Activated CD4-positive, alpha-beta T cell treated with anti-CD3 and anti-CD28 coated beads, Interleukin-2, amount 50 U/mL, for 48 hours (primary cell): ENCODE results near the gene SCUBE1.
"Not testable (repeated sequence)": the region's sequence is repeated elsewhere in the genome, so short reads cannot be mapped to it uniquely, and the experiment has no call there.

ENCODE experiments used
- DNase-seq, 2 experiments: peaks; one replicate each; pipeline ENCODE4 v3.0.0-alpha.2; 2020

Gene SCUBE1

GRCh38 chr22:43299736-43300135 lies 43.4 kb downstream of the SCUBE1 start:
- DNase-seq = no peak

GRCh38 chr22:43298062-43298801 lies 44.9 kb downstream of the SCUBE1 start:
- DNase-seq = no peak

- DNase-seq = no peak
Observed at GRCh38 chr22:43297270-43298061, 45.7 kb downstream of the SCUBE1 start.

- DNase-seq = no peak
Observed at GRCh38 chr22:43296276-43296902, 46.8 kb downstream of the SCUBE1 start.

DNA sequence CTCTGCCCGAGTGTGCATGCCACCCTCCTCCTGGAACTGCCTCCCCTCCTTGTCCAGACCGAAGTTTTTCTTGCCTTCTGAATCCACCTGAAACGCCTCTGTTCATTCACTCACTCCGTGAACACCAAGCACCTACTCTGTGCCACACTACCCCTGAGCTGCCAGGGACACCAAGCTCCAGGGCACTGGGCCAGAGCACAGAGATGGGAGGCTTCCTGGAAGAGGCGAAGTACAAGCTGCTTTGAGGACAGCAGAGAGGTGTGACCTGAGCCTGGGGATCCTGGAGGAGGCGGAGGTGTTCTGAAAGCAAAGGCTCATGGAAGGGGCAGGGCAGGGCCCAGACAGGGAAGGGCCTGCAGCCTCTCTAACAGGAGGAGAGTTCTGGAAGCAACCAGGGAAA lies 47.5 kb downstream of the SCUBE1 start:
- DNase-seq = no peak

- no peak for DNase-seq
Observed at GRCh38 chr22:43295173-43295572, 48.0 kb downstream of the SCUBE1 start.

DNA sequence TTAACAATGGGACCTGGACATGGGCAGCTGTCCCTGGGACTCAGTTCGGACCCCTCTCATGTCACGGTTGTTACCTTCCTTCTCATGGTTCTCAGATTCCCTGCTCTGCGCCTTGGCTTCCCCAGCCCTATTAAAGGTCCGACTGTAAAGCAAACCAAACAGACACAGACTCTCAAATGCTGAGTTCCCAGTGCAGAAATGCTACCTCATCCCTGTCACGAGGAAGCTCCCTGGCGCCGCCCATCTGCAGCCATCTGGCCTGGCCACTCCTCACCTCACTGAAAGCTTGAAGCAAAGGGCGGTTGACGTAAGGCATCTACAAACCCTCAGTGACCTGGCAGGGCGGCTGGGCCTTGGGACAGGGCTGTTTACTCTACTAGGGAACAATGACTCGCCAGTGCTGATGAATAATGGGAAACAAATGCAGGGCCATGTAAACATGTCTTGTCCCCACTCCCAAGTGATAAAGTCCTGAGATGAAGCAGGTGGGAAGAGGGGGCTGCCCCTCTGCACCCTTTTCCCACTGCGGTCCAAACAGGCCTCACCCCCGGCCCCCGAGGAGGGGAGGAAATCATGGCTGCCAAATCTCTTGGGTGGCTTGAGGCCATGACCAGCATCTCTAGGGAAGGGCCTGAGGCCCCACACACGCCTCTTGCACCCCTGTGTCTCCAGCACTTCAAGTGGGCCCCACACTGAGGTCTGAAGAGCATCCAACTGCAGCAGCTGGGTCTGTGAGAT lies 49.3 kb downstream of the SCUBE1 start:
- DNase-seq = no peak

DNA sequence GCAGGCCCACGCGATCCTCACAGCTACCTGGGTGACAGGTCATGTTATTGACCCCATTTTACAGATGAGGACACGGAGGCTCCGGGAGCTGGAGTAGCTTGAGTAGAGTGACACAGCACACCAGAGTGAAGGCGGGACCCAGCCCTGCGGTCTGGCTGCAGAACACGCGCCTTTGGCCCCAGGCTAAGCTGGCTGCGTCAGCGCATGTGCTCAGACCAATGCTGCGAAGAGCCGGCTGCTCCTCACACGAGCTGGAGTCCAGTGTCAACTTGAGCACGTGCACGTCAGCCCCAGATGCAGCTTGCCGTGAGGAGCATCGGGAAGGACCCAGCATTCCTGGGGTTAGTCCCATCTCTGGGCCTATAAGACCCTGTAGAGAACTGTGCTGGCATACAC lies 49.9 kb downstream of the SCUBE1 start:
- no peak for DNase-seq

- DNase-seq = no peak
Observed at GRCh38 chr22:43292630-43293018, 50.5 kb downstream of the SCUBE1 start.

GRCh38 chr22:43291381-43291780 lies 51.8 kb downstream of the SCUBE1 start:
- no peak for DNase-seq

GRCh38 chr22:43289976-43290721 lies 53.0 kb downstream of the SCUBE1 start:
- no peak for DNase-seq

GRCh38 chr22:43289531-43289963 lies 53.6 kb downstream of the SCUBE1 start:
- no peak for DNase-seq

GRCh38 chr22:43288807-43289420 lies 54.3 kb downstream of the SCUBE1 start:
- DNase-seq = no peak

GRCh38 chr22:43288378-43288777 lies 54.8 kb downstream of the SCUBE1 start:
- DNase-seq = no peak

DNA sequence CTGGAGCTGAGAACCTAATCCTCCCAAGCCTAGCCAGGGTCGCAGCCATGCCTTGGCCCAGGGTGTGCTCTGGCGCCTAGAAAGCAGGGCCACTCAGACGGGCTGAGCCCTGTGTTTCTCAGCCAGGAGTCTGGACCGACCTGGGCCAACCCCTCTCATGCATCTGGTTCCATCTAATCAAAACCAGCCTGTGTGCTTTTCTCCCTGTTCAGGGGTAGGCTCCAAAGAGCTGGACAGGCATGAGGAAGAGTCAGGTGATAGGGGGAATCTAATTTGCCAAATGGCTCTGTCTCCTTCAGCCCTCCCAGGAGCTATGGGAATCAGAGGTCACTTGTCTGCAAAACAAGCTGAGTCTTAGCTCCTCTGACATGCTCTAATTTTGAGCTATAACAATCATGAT lies 55.7 kb downstream of the SCUBE1 start:
- no peak for DNase-seq

DNA sequence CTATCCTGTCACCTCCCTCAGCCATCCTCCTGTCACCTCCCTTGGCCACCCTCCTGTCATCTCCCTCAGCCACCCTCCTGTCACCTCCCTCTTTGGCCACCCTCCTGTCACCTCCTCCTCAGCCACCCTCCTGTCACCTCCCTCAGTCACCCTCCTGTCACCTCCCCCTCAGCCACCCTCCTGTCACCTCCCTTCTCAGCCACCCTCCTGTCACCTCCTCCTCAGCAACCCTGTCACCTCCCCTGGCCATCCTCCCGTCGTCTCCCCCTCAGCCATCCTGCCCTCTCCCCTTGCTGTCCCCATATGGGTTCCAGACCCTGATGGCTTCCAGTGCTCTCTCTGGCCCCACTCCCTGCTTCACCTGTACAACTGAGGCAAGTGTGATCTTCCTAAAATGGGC lies 61.8 kb downstream of the SCUBE1 start:
- DNase-seq = no peak

GRCh38 chr22:43280523-43280886 lies 62.7 kb downstream of the SCUBE1 start:
- DNase-seq = not testable (repeated sequence)

DNA sequence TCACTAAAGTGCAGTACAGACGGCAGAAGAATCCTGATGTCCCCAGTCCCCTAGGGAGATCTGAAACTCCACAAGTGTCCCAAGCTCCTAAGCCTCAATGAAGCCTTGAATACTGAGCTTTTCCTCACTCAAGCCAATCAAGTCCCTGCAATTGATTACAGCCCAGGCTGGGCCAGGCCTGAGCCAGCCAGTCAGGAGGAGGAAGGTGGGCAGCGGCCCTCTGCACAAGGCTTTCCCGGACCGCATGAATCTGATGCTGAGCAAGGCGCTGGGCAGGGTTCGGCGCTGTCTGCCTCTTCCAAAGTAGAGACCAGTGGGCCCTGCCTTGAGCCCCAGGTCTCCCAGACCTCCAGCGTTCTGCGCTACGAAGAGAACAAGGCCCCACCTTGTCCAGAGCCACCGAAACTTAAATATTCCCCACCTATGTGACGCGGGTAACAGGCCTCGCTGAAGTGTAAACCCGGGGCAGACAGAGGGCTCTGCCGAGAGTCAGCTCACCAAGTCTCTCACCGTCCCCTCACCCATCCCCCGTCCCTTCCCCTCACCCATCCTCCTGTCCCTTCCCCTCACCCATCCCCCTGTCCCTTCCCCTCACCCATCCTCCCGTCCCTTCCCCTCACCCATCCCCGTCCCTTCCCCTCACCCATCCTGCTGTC lies 63.2 kb downstream of the SCUBE1 start:
- DNase-seq = no peak

DNA sequence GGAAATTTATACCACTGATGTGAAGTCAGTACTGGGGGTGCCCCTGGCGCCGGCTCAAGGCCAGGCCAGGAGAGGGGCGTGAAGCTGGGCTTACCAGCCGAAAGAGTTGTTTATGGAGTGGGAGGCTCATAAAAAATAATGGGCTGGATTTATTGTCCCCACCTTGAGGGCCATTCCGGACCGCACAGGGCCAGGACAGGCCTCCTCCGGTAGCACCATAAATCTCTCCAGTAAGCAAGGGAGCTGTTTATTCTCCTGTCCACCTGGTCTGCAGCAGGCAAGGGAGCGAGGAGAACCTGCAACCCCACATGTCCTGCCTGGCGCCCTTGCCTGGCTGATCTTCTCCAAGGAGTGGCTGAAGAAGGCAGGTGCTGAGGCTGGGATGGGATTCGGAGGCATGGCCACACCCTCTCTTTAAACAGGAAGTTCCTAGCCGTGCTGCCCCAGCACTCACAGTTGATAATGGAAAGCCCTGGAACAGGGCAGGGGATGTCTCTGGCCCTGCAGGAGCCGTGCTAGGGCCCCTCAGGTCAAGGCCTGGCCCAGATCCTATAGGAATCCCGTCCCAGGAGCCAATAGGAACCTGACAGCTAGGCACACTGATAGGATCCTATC lies 65.1 kb downstream of the SCUBE1 start:
- DNase-seq = no peak

- DNase-seq = no peak
Observed at GRCh38 chr22:43277091-43277490, 66.1 kb downstream of the SCUBE1 start.

DNA sequence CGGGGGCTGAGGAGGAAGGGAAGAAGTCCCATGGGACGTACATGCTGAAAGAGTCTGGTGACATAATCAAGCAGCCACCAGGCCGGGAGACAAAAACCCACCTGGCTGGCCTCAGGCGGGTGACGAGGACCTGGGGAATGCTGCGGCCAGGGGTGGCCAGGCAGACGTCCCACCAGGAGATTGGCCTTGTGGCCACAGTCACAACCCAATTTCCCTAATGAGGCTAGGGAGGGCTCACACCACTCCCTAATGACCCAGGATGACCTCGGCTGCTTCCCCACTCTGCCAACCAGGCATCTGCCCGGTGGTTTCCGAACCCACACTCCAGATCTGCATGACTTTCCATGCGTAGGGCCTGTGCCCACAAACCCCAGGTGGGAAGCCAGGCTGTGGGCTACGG lies 66.9 kb downstream of the SCUBE1 start:
- DNase-seq = no peak
